H1 (cell line): ENCODE results near the gene C5. TPM values are rescaled to one million over a fixed set of nuclear protein-coding genes. Genes with fewer than 3 reads are reported as not detected.

ENCODE experiments used
- CTCF ChIA-PET: fragments of 300-600 bp; sonication (Branson Sonifier 250); formaldehyde crosslinking; loops from one replicate; lab custom pipeline; 2021; ENCODE audit not compliant: partially characterized antibody; lab: Charles Lee
- POLR2A ChIA-PET: fragments of 300-600 bp; sonication (Branson Sonifier 250); formaldehyde crosslinking; loops from one replicate; lab custom pipeline; 2021; ENCODE audit warnings: inconsistent platforms; ENCODE audit not compliant: partially characterized antibody; lab: Charles Lee
- DNase-seq, 2 experiments: peaks; one replicate each; pipeline versions ENCODE4 v3.0.0 to v3.0.0-alpha.2; 2010 to 2022; ENCODE audit warnings: low spot score in 2 of 2, low read depth in 1 of 2, mixed read lengths in 1 of 2
- FAIRE-seq: peaks from 2 replicates; lab custom pipeline; 2011; peaks lifted over from hg19 to GRCh38; lab: Jason Lieb, UNC
- H2AFZ ChIP-seq: 2 replicates; pipeline ENCODE4 v1.8.1; 2012; ENCODE audit warnings: low read length, inconsistent platforms
- H2AK5ac ChIP-seq: 2 replicates; pipeline ENCODE4 v1.6.1; 2013; ENCODE audit warnings: low read depth, low read length
- H2BK120ac ChIP-seq: replicated peaks from 2 replicates; pipeline ENCODE3; 2013; ENCODE audit warnings: low read depth, low read length, inconsistent platforms
- H2BK12ac ChIP-seq: 2 replicates; pipeline ENCODE4 v1.6.1; 2013; ENCODE audit warnings: low read depth, low read length
- H2BK15ac ChIP-seq: 2 replicates; pipeline ENCODE4 v1.6.1; 2013; ENCODE audit warnings: low read length
- H2BK20ac ChIP-seq: 2 replicates; pipeline ENCODE4 v1.6.1; 2013; ENCODE audit warnings: low read length
- H2BK5ac ChIP-seq: 2 replicates; pipeline ENCODE4 v1.6.1; 2013; ENCODE audit warnings: low read depth, low read length
- H3K14ac ChIP-seq: 2 replicates; pipeline ENCODE4 v1.6.1; 2013; ENCODE audit warnings: inconsistent platforms; ENCODE audit not compliant: insufficient read length
- H3K18ac ChIP-seq: 2 replicates; pipeline ENCODE4 v1.6.1; 2013; ENCODE audit warnings: low read length; ENCODE audit errors: extremely low read depth
- H3K23ac ChIP-seq: 2 replicates; pipeline ENCODE4 v1.6.1; 2013; ENCODE audit warnings: inconsistent platforms; ENCODE audit not compliant: insufficient read length
- H3K23me2 ChIP-seq: 2 replicates; pipeline ENCODE4 v1.6.1; 2013; ENCODE audit warnings: low read depth, low read length
- H3K27ac ChIP-seq: 2 replicates; pipeline ENCODE4 v1.6.1; 2011; ENCODE audit warnings: low read depth, low read length, inconsistent platforms
- H3K27me3 ChIP-seq, 4 experiments: replicated peaks in 1 of 4; 1 replicate in 1 of 4; 2 replicates in 3 of 4; pipeline versions ENCODE4 v1.6.1 to v1.8.1; 2011 to 2013; ENCODE audit warnings: low read length in 3 of 4, mild to moderate bottlenecking in 3 of 4, inconsistent platforms in 2 of 4, mixed read lengths in 2 of 4, moderate library complexity in 1 of 4; ENCODE audit not compliant: control insufficient read depth in 3 of 4, insufficient read depth in 3 of 4; ENCODE audit errors: extremely low read depth in 1 of 4
- H3K36me3 ChIP-seq, 4 experiments: 2 replicates each; pipeline versions ENCODE4 v1.6.1 to v1.8.1; 2011 to 2013; ENCODE audit warnings: mild to moderate bottlenecking in 4 of 4, low read length in 3 of 4, moderate library complexity in 2 of 4, control low read depth in 1 of 4, inconsistent platforms in 1 of 4; ENCODE audit not compliant: insufficient read depth in 4 of 4, control insufficient read depth in 2 of 4
- H3K4ac ChIP-seq: replicated peaks from 2 replicates; pipeline ENCODE3; 2013; ENCODE audit warnings: low read length, low read depth, mixed read lengths, inconsistent platforms; ENCODE audit not compliant: insufficient read length
- H3K4me1 ChIP-seq, 4 experiments: replicated peaks in 1 of 4; 1 replicate in 1 of 4; 2 replicates in 3 of 4; pipeline versions ENCODE4 v1.6.1 to v1.8.1; 2011 to 2013; ENCODE audit warnings: low read length in 3 of 4, inconsistent platforms in 2 of 4, mixed read lengths in 1 of 4; ENCODE audit not compliant: insufficient read depth in 4 of 4, control insufficient read depth in 3 of 4
- H3K4me2 ChIP-seq, 2 experiments: 2 replicates each; pipeline versions ENCODE4 v1.6.1 to v1.8.1; 2011 to 2013; ENCODE audit warnings: low read depth in 2 of 2, low read length in 2 of 2, control low read depth in 1 of 2, inconsistent platforms in 1 of 2, mild to moderate bottlenecking in 1 of 2; ENCODE audit not compliant: insufficient read depth in 1 of 2
- H3K4me3 ChIP-seq, 4 experiments: fragments of 200-600, 300-600 bp in 1 of 4; sonication (generic), shearing (Covaris generic), sonication (Bioruptor Twin) in 1 of 4; 2 replicates each; pipeline versions ENCODE4 v1.5.1 to v1.8.1; 2011 to 2016; ENCODE audit warnings: low read length in 4 of 4, low read depth in 3 of 4, control low read depth in 2 of 4, inconsistent platforms in 2 of 4, mild to moderate bottlenecking in 2 of 4, mixed read lengths in 1 of 4, moderate library complexity in 1 of 4; ENCODE audit not compliant: insufficient read depth in 2 of 4; ENCODE audit errors: extremely low read depth in 1 of 4
- H3K56ac ChIP-seq: replicated peaks from 2 replicates; pipeline ENCODE3; 2013; ENCODE audit warnings: low read depth, mild to moderate bottlenecking, mixed read lengths, low read length, inconsistent platforms; ENCODE audit not compliant: insufficient read length
- H3K79me1 ChIP-seq: 2 replicates; pipeline ENCODE4 v1.6.1; 2013; ENCODE audit warnings: low read depth, low read length, control low read depth
- H3K79me2 ChIP-seq, 2 experiments: 2 replicates each; pipeline versions ENCODE4 v1.6.1 to v1.8.1; 2012 to 2013; ENCODE audit warnings: low read length in 2 of 2, mild to moderate bottlenecking in 2 of 2, inconsistent platforms in 1 of 2; ENCODE audit not compliant: insufficient read depth in 2 of 2, control insufficient read depth in 1 of 2
- H3K9ac ChIP-seq, 4 experiments: replicated peaks in 1 of 4; 1 replicate in 1 of 4; 2 replicates in 3 of 4; pipeline versions ENCODE4 v1.6.1 to v1.8.1; 2011 to 2013; ENCODE audit warnings: low read depth in 3 of 4, low read length in 3 of 4, control low read depth in 2 of 4, mild to moderate bottlenecking in 2 of 4, moderate library complexity in 2 of 4, inconsistent platforms in 1 of 4; ENCODE audit errors: extremely low read depth in 1 of 4
- H3K9me3 ChIP-seq, 2 experiments: 2 replicates each; pipeline versions ENCODE4 v1.6.1 to v1.8.1; 2012 to 2013; ENCODE audit warnings: mild to moderate bottlenecking in 2 of 2, moderate library complexity in 2 of 2, control low read depth in 1 of 2, inconsistent platforms in 1 of 2, low read depth in 1 of 2, low read length in 1 of 2, mixed read lengths in 1 of 2; ENCODE audit not compliant: insufficient read depth in 2 of 2
- H4K20me1 ChIP-seq, 2 experiments: replicated peaks in 1 of 2; 2 replicates each; pipeline versions ENCODE3 to v1.8.1; 2011 to 2013; ENCODE audit warnings: inconsistent platforms in 2 of 2, low read length in 2 of 2, mild to moderate bottlenecking in 1 of 2; ENCODE audit not compliant: insufficient read depth in 2 of 2, control insufficient read depth in 1 of 2
- H4K5ac ChIP-seq: 2 replicates; pipeline ENCODE4 v1.6.1; 2013; ENCODE audit warnings: low read length, low read depth, mixed read lengths, inconsistent platforms; ENCODE audit not compliant: insufficient read length
- H4K8ac ChIP-seq: 2 replicates; pipeline ENCODE4 v1.8.0; 2013; ENCODE audit warnings: mild to moderate bottlenecking, moderate library complexity, low read length, inconsistent platforms; ENCODE audit not compliant: insufficient read depth; ENCODE audit errors: extremely low read depth
- H4K91ac ChIP-seq: replicated peaks from 2 replicates; pipeline ENCODE3; 2013; ENCODE audit warnings: low read length, mixed read lengths, inconsistent platforms; ENCODE audit not compliant: insufficient read length
- ASH2L ChIP-seq: fragments of 200-600, 300-600 bp; sonication (generic); IDR thresholded peaks from one replicate; pipeline ENCODE4 v1.7.1; 2017; ENCODE audit warnings: low read length
- BCL11A ChIP-seq, 2 experiments: IDR thresholded peaks; one replicate each; pipeline ENCODE4 v1.6.1; 2011; ENCODE audit warnings: low read depth in 2 of 2, low read length in 2 of 2, mild to moderate bottlenecking in 2 of 2
- CBX8 ChIP-seq: fragments of 300-800, 300-1000 bp; sonication (generic); IDR thresholded peaks from 2 replicates; pipeline ENCODE4 v1.7.1; 2016; ENCODE audit warnings: low read depth, low read length, borderline replicate concordance
- CREB1 ChIP-seq: IDR thresholded peaks from 2 replicates; pipeline ENCODE4 v1.6.1; 2012; ENCODE audit warnings: inconsistent platforms
- FOSL1 ChIP-seq: IDR thresholded peaks from 2 replicates; pipeline ENCODE4 v1.6.1; 2011; ENCODE audit warnings: mild to moderate bottlenecking, low read depth, low read length, moderate library complexity; ENCODE audit not compliant: insufficient read depth
- MAFK ChIP-seq: IDR thresholded peaks from 2 replicates; pipeline ENCODE4 v1.6.1; 2012; ENCODE audit warnings: low read depth, mild to moderate bottlenecking, improper control_type of control experiment, low read length
- POU5F1 ChIP-seq: IDR thresholded peaks from 2 replicates; pipeline ENCODE4 v1.6.1; 2011; ENCODE audit warnings: low read depth, mild to moderate bottlenecking, low read length, moderate library complexity
- SIX5 ChIP-seq: IDR thresholded peaks from 2 replicates; pipeline ENCODE4 v1.6.1; 2011; ENCODE audit warnings: mild to moderate bottlenecking, low read depth, low read length
- ZNF274 ChIP-seq: IDR thresholded peaks from 2 replicates; pipeline ENCODE4 v1.7.0; 2012; ENCODE audit warnings: low read length, borderline replicate concordance; ENCODE audit errors: extremely low read depth
- WGBS, 2 experiments: shearing (Covaris generic) in 1 of 2; methylation state at CpG; one replicate each; pipeline versions ENCODE4 v1.1.6 to v1.1.7; 2013 to 2015; ENCODE audit warnings: low lambda C conversion rate in 2 of 2, mixed read lengths in 2 of 2, inconsistent platforms in 1 of 2, low coverage in 1 of 2, missing lambda C conversion rate in 1 of 2; ENCODE audit not compliant: insufficient replicate concordance in 2 of 2, insufficient coverage in 1 of 2, insufficient read length in 1 of 2; ENCODE audit errors: extremely low coverage in 1 of 2, missing lambda C conversion rate in 1 of 2; 5-methylcytosine and 5-hydroxymethylcytosine counted together
- polyA plus RNA-seq, 7 experiments: library from polyadenylated mRNA; depleted of rRNA in 3 of 7; stranded (reverse) in 5 of 7; unstranded in 2 of 7; fragments of >200 nt in 5 of 7; fragments of 200-250 nt in 2 of 7; gene quantifications; 1 replicate in 5 of 7; 2 replicates in 1 of 7; 4 replicates in 1 of 7; pipeline versions ENCODE4 v1.2.1 to v1.2.3, GENCODE V29; 2011 to 2013; ENCODE audit warnings: missing spikeins in 2 of 7, mixed read lengths in 2 of 7
- total RNA-seq: library from RNA; stranded (reverse); fragmentation: NEBNext Ultra II Directional; extraction: Animal tissue kit (Norgen Biotek cat#: 25700); gene quantifications from 2 replicates; pipeline ENCODE4 v1.2.1, GENCODE V29; 2021

The C5 gene
- total and polyA plus RNA-seq, 2 of the 8 experiments (the other 6 are each of a cell fraction or from before 2014, with no cell fraction given): 0.24 to 0.35 TPM

DNA sequence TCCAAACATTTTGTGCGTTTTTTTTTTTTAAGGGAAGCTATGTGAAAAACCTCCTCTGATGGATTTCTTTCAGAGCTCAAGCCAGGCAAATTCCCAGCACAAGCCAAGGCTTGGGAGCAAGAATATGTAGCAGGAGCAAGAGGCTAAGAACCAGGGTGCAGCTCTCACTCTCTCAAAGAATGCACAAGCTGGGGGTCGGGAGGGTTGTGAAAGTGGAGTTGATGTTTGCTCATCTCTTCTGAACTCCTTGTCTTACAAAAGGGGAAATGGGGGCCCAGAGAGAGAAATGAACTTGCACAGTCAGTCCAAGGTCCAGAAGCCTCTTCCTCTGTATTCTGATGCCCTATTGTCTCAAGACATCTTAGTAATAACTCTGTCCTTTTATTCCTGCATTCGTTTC, 115.8 kb downstream of the C5 start:
- H3K14ac ChIP-seq: no peak overlapping the region
- FAIRE-seq (no peak), DNase-seq (no peak)
- no peak overlapping the region for H2BK120ac ChIP-seq
- no peak overlapping the region for H4K8ac ChIP-seq
- no peak overlapping the region for H3K4me3 ChIP-seq
- H3K9me3 ChIP-seq: no peaks in the 10 kb centered on the region
- no peak overlapping the region for H2BK12ac ChIP-seq
- H3K18ac ChIP-seq: no peak overlapping the region
- no peak overlapping the region for H2BK5ac ChIP-seq
- no peak overlapping the region for H2AK5ac ChIP-seq
- H3K79me1 ChIP-seq: no peaks in the 10 kb centered on the region
- H4K91ac ChIP-seq: no peak overlapping the region
- WGBS, 2 experiments: 81% methylated on average over 3 of the region's 3 CpGs; no CpG with 5 or more reads in 1 of the 2 experiments
- no peak overlapping the region for H3K27ac ChIP-seq
- ChIA-PET CTCF (interaction anchor here (0.7 to 12.5 kb wide), 10 partner anchors 9 to 180 kb away, joined by 3 to 108 read pairs (median 4); no protein-coding TSS in a partner anchor), POLR2A (interaction anchor here (0.8 kb wide), 1 partner anchor 9 kb away, joined by 3 read pairs; no protein-coding TSS in a partner anchor)
- H2BK20ac ChIP-seq: no peak overlapping the region
- H3K27me3 ChIP-seq: no peaks in the 10 kb centered on the region
- peaks cover 0 to 2% (median 0%) of the 10 kb centered on the region in 4 experiments; a peak in 2 of 7 replicates for H3K4me1 ChIP-seq
- H2BK15ac ChIP-seq: no peak overlapping the region
- H3K79me2 ChIP-seq: no peaks in the 10 kb centered on the region
- no peak overlapping the region for H2AFZ ChIP-seq
- H3K56ac ChIP-seq: no peak overlapping the region
- no peaks in the 10 kb centered on the region for H4K20me1 ChIP-seq
- no peaks in the 10 kb centered on the region for H3K23me2 ChIP-seq
- no peak overlapping the region for H3K23ac ChIP-seq
- H3K36me3 ChIP-seq: no peaks in the 10 kb centered on the region
- H4K5ac ChIP-seq: no peak overlapping the region
- H3K4ac ChIP-seq: no peak overlapping the region
- H3K9ac ChIP-seq: no peak overlapping the region
- H3K4me2 ChIP-seq: no peak overlapping the region
- TF ChIP-seq ASH2L (no peak), SIX5 (no peak), CBX8 (no peak), BCL11A (IDR thresholded peaks at IDR 0.05; ENCODE audit: low read depth in 2 of 2, low read length in 2 of 2) (no peak), POU5F1 (no peak), CREB1 (no peak), FOSL1 (no peak), MAFK (no peak), ZNF274 (no peak)
